ENCODE results near the gene SOX10. TPM values are rescaled to one million over a fixed set of nuclear protein-coding genes. Genes with fewer than 3 reads are reported as not detected.

The SOX10 gene
- total RNA-seq = 1.9 TPM

GRCh38 chr22:37983860-37984791 is at the start of gene SOX10:
SOX10 (minus strand) TSS chr22:37984555; CDS start chr22:37983784, 771 bp downstream.

GRCh38 chr22:37953437-37954179 is 30.7 kb downstream of the SOX10 start, which contains the start of the genes C22orf23 and POLR2F:
C22orf23 (minus strand) TSS chr22:37953601; CDS start chr22:37953149, 452 bp downstream.
POLR2F (plus strand) TSS chr22:37953699; CDS start chr22:37953788, 89 bp downstream.

Other genes with a start within 250 kb of the SOX10 start
- gene GCAT, start 176.6 kb downstream of the SOX10 start, total RNA-seq = 16.9 TPM
- gene GALR3, start 161.2 kb downstream of the SOX10 start, total RNA-seq = 0.23 TPM
- gene ANKRD54, start 140.2 kb downstream of the SOX10 start, total RNA-seq = 23.7 TPM
- 592 TPM for gene EIF3L, start 135.1 kb downstream of the SOX10 start, total RNA-seq
- gene MICALL1, start 78.3 kb downstream of the SOX10 start, total RNA-seq = 26.1 TPM
- 0.64 TPM for gene C22orf23, start 31.0 kb downstream of the SOX10 start, total RNA-seq
- 32.3 TPM for gene POLR2F, start 30.9 kb downstream of the SOX10 start, total RNA-seq
- gene PICK1, start 72.8 kb upstream of the SOX10 start, total RNA-seq = 32.1 TPM
- gene SLC16A8, start 99.6 kb upstream of the SOX10 start, total RNA-seq = 2.2 TPM
- gene BAIAP2L2, start 126.1 kb upstream of the SOX10 start, total RNA-seq = 4.5 TPM
- gene PLA2G6, start 197.3 kb upstream of the SOX10 start, total RNA-seq = 45.4 TPM
- gene MAFF, start 217.4 kb upstream of the SOX10 start, total RNA-seq = 17.2 TPM